K562 (cell line): ENCODE data around the gene LAPTM5. TPM values are rescaled to one million over a fixed set of nuclear protein-coding genes. Genes with fewer than 3 reads are reported as not detected.

ENCODE experiments used
- BRF1 ChIP-seq: IDR thresholded peaks from 3 replicates; pipeline ENCODE4 v1.6.1; 2011; ENCODE audit warnings: borderline replicate concordance, mild to moderate bottlenecking; ENCODE audit not compliant: insufficient read length; ENCODE audit errors: extremely low read depth
- FOXA1 ChIP-seq: fragments of 450-650 bp; IDR thresholded peaks from 2 replicates; pipeline ENCODE4 v1.6.1; 2016; ENCODE audit warnings: mild to moderate bottlenecking, borderline replicate concordance
- GTF2A2 ChIP-seq: IDR thresholded peaks from 2 replicates; pipeline ENCODE4 v1.6.1; 2016; ENCODE audit warnings: mild to moderate bottlenecking, missing genetic modification characterization, missing compliant biosample characterization
- HOXB6 ChIP-seq: fragments of 250-450 bp; sonication (Bioruptor Pico); IDR thresholded peaks from 2 replicates; pipeline ENCODE4 v1.5.1; 2022; ENCODE audit warnings: mild to moderate bottlenecking, borderline replicate concordance
- MGA ChIP-seq: fragments of 450-650 bp; IDR thresholded peaks from 2 replicates; pipeline ENCODE4 v1.6.1; 2016; ENCODE audit warnings: mild to moderate bottlenecking, moderate library complexity
- PHF8 ChIP-seq: fragments of 200-600 bp; sonication (generic); IDR thresholded peaks from 2 replicates; pipeline ENCODE4 v1.6.1; 2012; ENCODE audit warnings: mixed run types, mild to moderate bottlenecking, inconsistent platforms, low read length, moderate library complexity, borderline replicate concordance
- POLR2AphosphoS2 ChIP-seq: IDR thresholded peaks from 2 replicates; pipeline ENCODE4 v1.6.1; 2012; ENCODE audit warnings: low read length, improper control_type of control experiment
- RCOR1 ChIP-seq, 2 experiments: IDR thresholded peaks; 2 replicates each; pipeline ENCODE4 v1.6.1; 2012; ENCODE audit warnings: low read depth in 2 of 2, low read length in 2 of 2, borderline replicate concordance in 1 of 2, improper control_type of control experiment in 1 of 2
- ZBTB7A ChIP-seq: IDR thresholded peaks from 2 replicates; pipeline ENCODE4 v1.6.1; 2011; ENCODE audit warnings: low read depth, mild to moderate bottlenecking, low read length, moderate library complexity, borderline replicate concordance; ENCODE audit not compliant: control insufficient read depth
- ZC3H11A ChIP-seq: IDR thresholded peaks from 2 replicates; pipeline ENCODE4 v1.6.1; 2012; ENCODE audit warnings: low read depth, low read length, improper control_type of control experiment
- polyA plus RNA-seq, 8 experiments: library from polyadenylated mRNA; depleted of rRNA in 4 of 8; stranded (reverse) in 5 of 8; unstranded in 3 of 8; fragments of >200 nt; fragmentation: Nextera tagmentation in 2 of 8; fragmentation: Illumina TruSeq in 1 of 8; extraction: Ambion mirVana in 2 of 8; extraction: Trizol in 1 of 8; gene quantifications; 2 replicates each; pipeline versions ENCODE4 v1.2.1 to v1.2.3, GENCODE V29; 2011 to 2014; ENCODE audit warnings: inconsistent platforms in 1 of 8, missing spikeins in 1 of 8
- total RNA-seq, 7 experiments: library from RNA; depleted of rRNA in 6 of 7; stranded (reverse); fragments of >200 nt in 6 of 7; fragmentation: Illumina TruSeq in 2 of 7; extraction: Trizol in 2 of 7; gene quantifications; 2 replicates each; pipeline versions ENCODE4 v1.2.1 to v1.2.3, GENCODE V29; 2011 to 2021; ENCODE audit warnings: low replicate concordance in 1 of 7
- TF ChIP-seq, protein P1 (sequence below): IDR thresholded peaks from 3 replicates; pipeline ENCODE4 v1.6.1; 2011; ENCODE audit warnings: borderline replicate concordance, mild to moderate bottlenecking; ENCODE audit not compliant: insufficient read length, insufficient read depth
- TF ChIP-seq, protein P2 (sequence below): fragments of 250-450 bp; sonication (Bioruptor Pico); IDR thresholded peaks from 2 replicates; pipeline ENCODE4 v1.8.0; 2021; ENCODE audit warnings: mild to moderate bottlenecking, moderate library complexity

Gene LAPTM5
- total and polyA plus RNA-seq, 9 of the 15 experiments (the other 6 are each of a cell fraction or from before 2014, with no cell fraction given) = 2.4 to 47.3 (median 20.3) TPM

DNA sequence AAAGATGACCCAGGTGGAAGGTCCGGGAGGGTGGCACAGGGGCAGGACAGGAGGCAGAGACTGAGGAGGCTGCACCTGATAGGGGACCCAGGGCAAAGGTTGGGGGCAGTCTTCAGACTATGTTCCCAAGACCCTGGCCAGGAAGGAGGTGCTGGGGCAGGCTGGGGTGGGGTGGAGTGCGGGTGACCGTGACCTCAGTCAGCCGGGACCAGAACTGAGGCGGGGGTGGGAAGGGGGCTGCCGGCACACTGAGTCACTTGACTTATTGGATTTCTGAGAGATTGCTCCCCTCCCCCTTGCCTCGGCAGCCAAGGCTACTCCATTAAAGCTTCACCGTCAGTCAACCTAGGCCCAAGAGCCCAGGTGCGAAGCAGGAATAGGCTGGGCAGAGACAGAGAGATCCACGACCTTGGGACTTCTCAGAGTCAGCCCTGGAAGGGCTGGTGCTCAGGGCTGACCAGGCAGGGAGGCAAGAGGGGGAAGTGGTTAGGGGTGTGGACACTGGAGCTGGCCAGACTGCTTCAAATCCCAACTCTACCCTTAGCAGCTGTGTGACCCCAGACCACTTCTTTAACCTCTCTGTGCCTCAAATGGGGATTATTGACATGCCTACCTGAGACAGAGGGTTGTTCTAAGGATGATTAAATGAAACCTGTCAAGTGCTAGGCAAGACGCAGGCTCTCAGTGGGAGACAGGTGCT lies 47.9 kb upstream of the LAPTM5 start (continued):
- TF ChIP-seq MGA (no peak), RCOR1 (IDR thresholded peaks at IDR 0.05; ENCODE audit: borderline replicate concordance in 1 of 2, low read depth in 2 of 2, low read length in 2 of 2) (0 out of 4 replicates have a peak, but pooled peaks of 1 of the 2 experiments have one; percentile 10), ZC3H11A (no peak), GTF2A2 (no peak), BRF1 (no peak), POLR2AphosphoS2 (no peak), PHF8 (no peak; the same call in 1 of the 2 replicates), HOXB6 (CRISPR knock-in tag) (no peak), FOXA1 (no peak), ZBTB7A (peak; percentile 72; the same call in 1 of the 2 replicates)
- TF ChIP-seq, protein P1, sequence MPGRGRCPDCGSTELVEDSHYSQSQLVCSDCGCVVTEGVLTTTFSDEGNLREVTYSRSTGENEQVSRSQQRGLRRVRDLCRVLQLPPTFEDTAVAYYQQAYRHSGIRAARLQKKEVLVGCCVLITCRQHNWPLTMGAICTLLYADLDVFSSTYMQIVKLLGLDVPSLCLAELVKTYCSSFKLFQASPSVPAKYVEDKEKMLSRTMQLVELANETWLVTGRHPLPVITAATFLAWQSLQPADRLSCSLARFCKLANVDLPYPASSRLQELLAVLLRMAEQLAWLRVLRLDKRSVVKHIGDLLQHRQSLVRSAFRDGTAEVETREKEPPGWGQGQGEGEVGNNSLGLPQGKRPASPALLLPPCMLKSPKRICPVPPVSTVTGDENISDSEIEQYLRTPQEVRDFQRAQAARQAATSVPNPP = no peak
- TF ChIP-seq, protein P2, sequence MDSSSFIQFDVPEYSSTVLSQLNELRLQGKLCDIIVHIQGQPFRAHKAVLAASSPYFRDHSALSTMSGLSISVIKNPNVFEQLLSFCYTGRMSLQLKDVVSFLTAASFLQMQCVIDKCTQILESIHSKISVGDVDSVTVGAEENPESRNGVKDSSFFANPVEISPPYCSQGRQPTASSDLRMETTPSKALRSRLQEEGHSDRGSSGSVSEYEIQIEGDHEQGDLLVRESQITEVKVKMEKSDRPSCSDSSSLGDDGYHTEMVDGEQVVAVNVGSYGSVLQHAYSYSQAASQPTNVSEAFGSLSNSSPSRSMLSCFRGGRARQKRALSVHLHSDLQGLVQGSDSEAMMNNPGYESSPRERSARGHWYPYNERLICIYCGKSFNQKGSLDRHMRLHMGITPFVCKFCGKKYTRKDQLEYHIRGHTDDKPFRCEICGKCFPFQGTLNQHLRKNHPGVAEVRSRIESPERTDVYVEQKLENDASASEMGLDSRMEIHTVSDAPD (CRISPR knock-in tag) = no peak
